Liver (tissue), 3 donors: Measurements from ENCODE around the gene ASPA.

ENCODE experiments used
- EGR1 ChIP-seq, 2 donors: IDR thresholded peaks; 2 replicates each; pipeline ENCODE4 v1.6.1; 2016 to 2018; ENCODE audit warnings: antibody characterized with exemption in 2 of 2, low read depth in 2 of 2
- GABPA ChIP-seq, 2 donors: IDR thresholded peaks in 1 of 2; conservative IDR thresholded peaks in 1 of 2; 2 replicates each; pipeline ENCODE4 v1.6.1; 2016; ENCODE audit warnings: antibody characterized with exemption in 2 of 2, mild to moderate bottlenecking in 1 of 2, moderate library complexity in 1 of 2
- HNF4A ChIP-seq, 2 donors: conservative IDR thresholded peaks; 2 replicates each; pipeline ENCODE4 v1.6.1; 2016; ENCODE audit warnings: antibody characterized with exemption in 2 of 2, mild to moderate bottlenecking in 2 of 2
- HNF4G ChIP-seq: IDR thresholded peaks from 2 replicates; pipeline ENCODE4 v1.6.1; 2016; ENCODE audit warnings: antibody characterized with exemption
- JUND ChIP-seq, 2 donors: IDR thresholded peaks; 2 replicates each; pipeline ENCODE4 v1.6.1; 2016; ENCODE audit warnings: antibody characterized with exemption in 2 of 2
- RAD21 ChIP-seq, 2 donors: IDR thresholded peaks; 2 replicates each; pipeline ENCODE4 v1.6.1; 2016; ENCODE audit warnings: antibody characterized with exemption in 2 of 2, mild to moderate bottlenecking in 2 of 2
- RXRA ChIP-seq, 2 donors: IDR thresholded peaks; 2 replicates each; pipeline ENCODE4 v1.6.1; 2017 to 2018; ENCODE audit warnings: antibody characterized with exemption in 2 of 2, mild to moderate bottlenecking in 1 of 2
- SP1 ChIP-seq: IDR thresholded peaks from 2 replicates; pipeline ENCODE4 v1.6.1; 2018; ENCODE audit warnings: antibody characterized with exemption, mild to moderate bottlenecking
- TAF1 ChIP-seq: conservative IDR thresholded peaks from 2 replicates; pipeline ENCODE4 v1.6.1; 2016; ENCODE audit warnings: antibody characterized with exemption, mild to moderate bottlenecking
- YY1 ChIP-seq: IDR thresholded peaks from 2 replicates; pipeline ENCODE4 v1.6.1; 2016; ENCODE audit warnings: antibody characterized with exemption, mild to moderate bottlenecking
- TF ChIP-seq, protein P1 (sequence below): IDR thresholded peaks from 2 replicates; pipeline ENCODE4 v1.6.1; 2016; ENCODE audit warnings: antibody characterized with exemption
- TF ChIP-seq, protein P2 (sequence below): fragments of 150-350 bp; IDR thresholded peaks from 2 replicates; pipeline ENCODE4 v1.5.1; 2017; ENCODE audit warnings: improper control_type of control experiment, low read depth, low read length; ENCODE audit not compliant: missing input control
- TF ChIP-seq, protein P3 (sequence below): IDR thresholded peaks from 2 replicates; pipeline ENCODE4 v1.6.1; 2016; ENCODE audit warnings: antibody characterized with exemption, mild to moderate bottlenecking
- TF ChIP-seq, protein P4 (sequence below): IDR thresholded peaks from 2 replicates; pipeline ENCODE4 v1.6.1; 2016; ENCODE audit warnings: antibody characterized with exemption
- donor health status: healthy.
- donor health status: healthy.

DNA sequence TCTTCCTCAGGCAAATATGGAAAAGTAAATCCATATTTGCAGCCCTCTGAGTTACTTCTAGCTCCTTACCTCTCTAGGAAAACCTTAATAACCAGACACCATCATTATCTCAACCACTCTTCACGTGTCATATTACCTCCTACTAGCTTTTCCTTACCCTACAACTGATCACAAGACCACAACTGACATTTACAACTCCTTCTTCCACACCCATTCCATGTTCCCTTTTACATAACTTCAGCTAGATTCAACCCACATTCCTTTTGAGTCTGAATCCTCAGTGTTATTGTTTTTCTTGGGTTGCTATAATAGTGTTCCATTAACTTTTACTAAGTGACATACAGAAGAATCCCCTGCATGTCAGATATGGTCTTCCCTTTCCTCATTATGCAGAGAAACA lies 37.4 kb upstream of the ASPA start:
- TF ChIP-seq, protein P1, sequence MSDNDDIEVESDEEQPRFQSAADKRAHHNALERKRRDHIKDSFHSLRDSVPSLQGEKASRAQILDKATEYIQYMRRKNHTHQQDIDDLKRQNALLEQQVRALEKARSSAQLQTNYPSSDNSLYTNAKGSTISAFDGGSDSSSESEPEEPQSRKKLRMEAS: no peak
- TF ChIP-seq, protein P2, sequence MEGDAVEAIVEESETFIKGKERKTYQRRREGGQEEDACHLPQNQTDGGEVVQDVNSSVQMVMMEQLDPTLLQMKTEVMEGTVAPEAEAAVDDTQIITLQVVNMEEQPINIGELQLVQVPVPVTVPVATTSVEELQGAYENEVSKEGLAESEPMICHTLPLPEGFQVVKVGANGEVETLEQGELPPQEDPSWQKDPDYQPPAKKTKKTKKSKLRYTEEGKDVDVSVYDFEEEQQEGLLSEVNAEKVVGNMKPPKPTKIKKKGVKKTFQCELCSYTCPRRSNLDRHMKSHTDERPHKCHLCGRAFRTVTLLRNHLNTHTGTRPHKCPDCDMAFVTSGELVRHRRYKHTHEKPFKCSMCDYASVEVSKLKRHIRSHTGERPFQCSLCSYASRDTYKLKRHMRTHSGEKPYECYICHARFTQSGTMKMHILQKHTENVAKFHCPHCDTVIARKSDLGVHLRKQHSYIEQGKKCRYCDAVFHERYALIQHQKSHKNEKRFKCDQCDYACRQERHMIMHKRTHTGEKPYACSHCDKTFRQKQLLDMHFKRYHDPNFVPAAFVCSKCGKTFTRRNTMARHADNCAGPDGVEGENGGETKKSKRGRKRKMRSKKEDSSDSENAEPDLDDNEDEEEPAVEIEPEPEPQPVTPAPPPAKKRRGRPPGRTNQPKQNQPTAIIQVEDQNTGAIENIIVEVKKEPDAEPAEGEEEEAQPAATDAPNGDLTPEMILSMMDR: no peak
- TF ChIP-seq, protein P3, sequence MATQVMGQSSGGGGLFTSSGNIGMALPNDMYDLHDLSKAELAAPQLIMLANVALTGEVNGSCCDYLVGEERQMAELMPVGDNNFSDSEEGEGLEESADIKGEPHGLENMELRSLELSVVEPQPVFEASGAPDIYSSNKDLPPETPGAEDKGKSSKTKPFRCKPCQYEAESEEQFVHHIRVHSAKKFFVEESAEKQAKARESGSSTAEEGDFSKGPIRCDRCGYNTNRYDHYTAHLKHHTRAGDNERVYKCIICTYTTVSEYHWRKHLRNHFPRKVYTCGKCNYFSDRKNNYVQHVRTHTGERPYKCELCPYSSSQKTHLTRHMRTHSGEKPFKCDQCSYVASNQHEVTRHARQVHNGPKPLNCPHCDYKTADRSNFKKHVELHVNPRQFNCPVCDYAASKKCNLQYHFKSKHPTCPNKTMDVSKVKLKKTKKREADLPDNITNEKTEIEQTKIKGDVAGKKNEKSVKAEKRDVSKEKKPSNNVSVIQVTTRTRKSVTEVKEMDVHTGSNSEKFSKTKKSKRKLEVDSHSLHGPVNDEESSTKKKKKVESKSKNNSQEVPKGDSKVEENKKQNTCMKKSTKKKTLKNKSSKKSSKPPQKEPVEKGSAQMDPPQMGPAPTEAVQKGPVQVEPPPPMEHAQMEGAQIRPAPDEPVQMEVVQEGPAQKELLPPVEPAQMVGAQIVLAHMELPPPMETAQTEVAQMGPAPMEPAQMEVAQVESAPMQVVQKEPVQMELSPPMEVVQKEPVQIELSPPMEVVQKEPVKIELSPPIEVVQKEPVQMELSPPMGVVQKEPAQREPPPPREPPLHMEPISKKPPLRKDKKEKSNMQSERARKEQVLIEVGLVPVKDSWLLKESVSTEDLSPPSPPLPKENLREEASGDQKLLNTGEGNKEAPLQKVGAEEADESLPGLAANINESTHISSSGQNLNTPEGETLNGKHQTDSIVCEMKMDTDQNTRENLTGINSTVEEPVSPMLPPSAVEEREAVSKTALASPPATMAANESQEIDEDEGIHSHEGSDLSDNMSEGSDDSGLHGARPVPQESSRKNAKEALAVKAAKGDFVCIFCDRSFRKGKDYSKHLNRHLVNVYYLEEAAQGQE: no peak
- TF ChIP-seq, protein P4, sequence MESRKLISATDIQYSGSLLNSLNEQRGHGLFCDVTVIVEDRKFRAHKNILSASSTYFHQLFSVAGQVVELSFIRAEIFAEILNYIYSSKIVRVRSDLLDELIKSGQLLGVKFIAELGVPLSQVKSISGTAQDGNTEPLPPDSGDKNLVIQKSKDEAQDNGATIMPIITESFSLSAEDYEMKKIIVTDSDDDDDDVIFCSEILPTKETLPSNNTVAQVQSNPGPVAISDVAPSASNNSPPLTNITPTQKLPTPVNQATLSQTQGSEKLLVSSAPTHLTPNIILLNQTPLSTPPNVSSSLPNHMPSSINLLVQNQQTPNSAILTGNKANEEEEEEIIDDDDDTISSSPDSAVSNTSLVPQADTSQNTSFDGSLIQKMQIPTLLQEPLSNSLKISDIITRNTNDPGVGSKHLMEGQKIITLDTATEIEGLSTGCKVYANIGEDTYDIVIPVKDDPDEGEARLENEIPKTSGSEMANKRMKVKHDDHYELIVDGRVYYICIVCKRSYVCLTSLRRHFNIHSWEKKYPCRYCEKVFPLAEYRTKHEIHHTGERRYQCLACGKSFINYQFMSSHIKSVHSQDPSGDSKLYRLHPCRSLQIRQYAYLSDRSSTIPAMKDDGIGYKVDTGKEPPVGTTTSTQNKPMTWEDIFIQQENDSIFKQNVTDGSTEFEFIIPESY: no peak
- TF ChIP-seq YY1 (no peak), RAD21 (IDR thresholded peaks at IDR 0.05) (no peak), EGR1 (IDR thresholded peaks at IDR 0.05; ENCODE audit: low read depth in 2 of 2) (no peak), SP1 (no peak), JUND (IDR thresholded peaks at IDR 0.05) (no peak), HNF4G (no peak), TAF1 (no peak), RXRA (IDR thresholded peaks at IDR 0.05) (no peak), GABPA (IDR thresholded peaks at IDR 0.05 in 1 of 2, conservative IDR thresholded peaks at IDR 0.05 in 1 of 2) (no peak), HNF4A (conservative IDR thresholded peaks at IDR 0.05) (no peak)
